GM13976 (cell line): ENCODE results near the gene KRTAP12-3.

ENCODE experiments used
- DNase-seq: peaks from one replicate; pipeline ENCODE4 v3.0.0; 2012; ENCODE audit warnings: low spot score
- CTCF ChIP-seq: IDR thresholded peaks from 2 replicates; pipeline ENCODE4 v1.5.1; 2012; ENCODE audit warnings: borderline replicate concordance, mild to moderate bottlenecking; ENCODE audit not compliant: insufficient read depth; ENCODE audit errors: extremely low read depth, missing control alignments, control extremely low read depth
- in situ Hi-C: fragments of 300-500 bp; cut with MboI; formaldehyde crosslinking; loops from one replicate; pipeline ENCODE4 v1.12.0; 2022; ENCODE audit warnings: low sequenced_read_pairs, mixed read lengths, inconsistent platforms; ENCODE audit not compliant: unreplicated experiment

The KRTAP12-3 gene

DNA sequence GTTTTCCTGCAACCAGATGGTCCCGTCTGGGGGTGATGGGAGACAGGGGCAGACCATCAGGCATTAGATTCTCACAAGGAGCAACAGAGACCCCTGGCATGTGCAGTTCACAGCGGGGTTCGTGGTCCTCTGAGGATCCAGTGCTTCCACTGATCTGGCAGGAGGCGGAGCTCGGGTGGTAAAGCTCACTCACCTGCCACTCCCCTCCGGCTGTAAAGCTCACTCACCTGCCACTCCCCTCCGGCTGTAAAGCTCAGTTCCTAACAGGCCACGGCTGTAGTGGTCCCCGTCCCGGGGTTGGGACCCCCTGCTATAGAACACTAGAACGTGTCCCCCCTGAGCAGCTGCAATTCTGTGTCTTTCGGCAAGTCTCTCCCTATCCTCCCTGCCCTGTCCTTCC, 43.8 kb downstream of the KRTAP12-3 start:
- in situ Hi-C loops: no loop called here
- no peak for DNase-seq
- no peak for TF ChIP-seq CTCF

- DNase-seq: no peak
- TF ChIP-seq CTCF: no peak
- in situ Hi-C loops: no loop called here
Observed at GRCh38 chr21:44702111-44702972, 44.6 kb downstream of the KRTAP12-3 start.

GRCh38 chr21:44702973-44703730, 45.4 kb downstream of the KRTAP12-3 start:
- in situ Hi-C loops: no loop called here
- TF ChIP-seq CTCF: no peak
- no peak for DNase-seq

DNA sequence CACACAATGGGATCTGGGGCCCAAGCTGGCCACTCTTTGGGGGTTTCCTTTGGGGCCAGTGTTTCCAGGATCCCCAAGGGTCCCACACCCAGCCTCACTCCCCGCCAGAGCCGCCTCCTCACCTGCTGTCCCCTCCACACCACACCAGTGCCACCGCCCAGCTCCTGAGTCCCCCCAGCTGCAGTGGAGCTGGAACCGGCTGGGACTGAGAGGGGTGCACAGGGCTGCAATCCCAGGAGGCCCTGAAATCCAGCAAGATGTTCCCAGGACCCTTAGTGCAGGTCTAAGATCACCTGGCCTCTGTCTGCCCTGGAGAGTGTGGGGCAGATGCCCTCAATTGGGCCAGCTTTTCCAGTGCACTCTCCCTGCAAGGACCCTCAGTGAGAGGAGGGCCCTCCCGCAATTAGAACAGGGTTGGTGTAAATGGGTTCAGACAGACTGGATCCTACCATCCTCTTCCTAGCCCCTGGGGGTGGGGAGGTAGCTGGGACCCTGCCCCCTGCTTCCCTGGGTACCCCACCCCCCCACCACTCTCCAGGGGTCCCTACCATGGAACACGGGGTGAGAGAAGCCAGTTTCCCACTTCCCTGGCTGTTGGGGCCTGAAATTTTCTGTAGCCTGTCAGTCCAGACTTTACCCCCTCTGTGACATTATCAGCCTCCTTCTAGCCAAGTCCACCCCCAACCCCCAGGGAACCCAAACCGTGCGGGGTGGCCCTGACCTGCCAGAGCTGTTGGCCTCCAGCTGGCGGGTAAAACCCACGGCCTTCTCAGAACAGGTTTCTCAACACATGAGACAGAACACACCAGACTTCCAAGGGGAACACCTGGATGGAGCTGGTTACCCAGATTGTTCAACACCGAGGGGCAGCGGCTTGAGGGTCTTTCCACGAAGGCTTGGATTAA, 46.3 kb downstream of the KRTAP12-3 start:
- no peak for DNase-seq
- no peak for TF ChIP-seq CTCF
- in situ Hi-C loops: no loop called here

- TF ChIP-seq CTCF: no peak
- no peak for DNase-seq
- in situ Hi-C loops: no loop called here
Observed at GRCh38 chr21:44704636-44705001, 46.9 kb downstream of the KRTAP12-3 start.
